Measurements from ENCODE around the gene PRUNE2. TPM values are rescaled to one million over a fixed set of nuclear protein-coding genes. Genes with fewer than 3 reads are reported as not detected.

Gene PRUNE2
- polyA plus RNA-seq, 3 donors = 0.72 to 1.8 (median 1.5) TPM

GRCh38 chr9:76650692-76651091 is 255.2 kb downstream of the PRUNE2 start:
- Histone ChIP-seq H3K36me3 (replicated peaks in 1 of 2; ENCODE audit: control insufficient read depth in 1 of 2, insufficient read depth in 2 of 2, low read length in 2 of 2) (no peaks in the 10 kb centered on the region), H3K27ac (ENCODE audit: low read depth in 1 of 2, low read length in 2 of 2) (peak overlapping the region; percentile 38 to 89), H3K9ac (ENCODE audit: insufficient read depth, low read length, poor library complexity, severe bottlenecking) (peak overlapping the region; percentile 58), H3K9me3 (replicated peaks in 1 of 2; ENCODE audit: control insufficient read depth in 1 of 2, insufficient read depth in 1 of 2, low read length in 2 of 2) (no peaks in the 10 kb centered on the region), H3K4me1 (ENCODE audit: control insufficient read depth in 1 of 2, insufficient read depth in 2 of 2, low read length in 2 of 2) (peaks cover 40 to 51% of the 10 kb centered on the region in 2 donors), H3K4me3 (replicated peaks in 1 of 3; ENCODE audit: low read depth in 2 of 3, low read length in 3 of 3) (peak overlapping the region; percentile 66 to 99 (median 83)), H3K4me2 (replicated peaks; ENCODE audit: extremely low read depth, low read length, poor library complexity, severe bottlenecking) (peak overlapping the region; percentile 75), H3K27me3 (ENCODE audit: control insufficient read depth in 2 of 2, insufficient read depth in 2 of 2, low read length in 2 of 2) (no peaks in the 10 kb centered on the region), H2AFZ (ENCODE audit: insufficient read depth, low read depth, low read length, poor library complexity, severe bottlenecking) (peak overlapping the region; percentile 84), H4K20me1 (ENCODE audit: insufficient read depth, low read length) (no peaks in the 10 kb centered on the region), H3K79me2 (ENCODE audit: insufficient read depth, low read length) (no peaks in the 10 kb centered on the region)
- Mint-ChIP-seq H3K27ac (peak overlapping the region; percentile 86 to 94 (median 92)), H3K36me3 (peaks cover 8 to 9% of the 10 kb centered on the region in 2 donors), H3K4me3 (peak overlapping the region; percentile 71 to 79), H3K4me1 (peaks cover 45% of the 10 kb centered on the region), H3K9me3 (peaks cover 0 to 2% (median 0%) of the 10 kb centered on the region in 7 donors), H3K27me3 (ENCODE audit: low read depth in 3 of 3) (no peaks in the 10 kb centered on the region)
- intact Hi-C loops (cut with micrococcal nuclease) = loop anchor here in 1 of 2 donors (10.0 kb wide), 1 partner anchor 46 kb away; no protein-coding TSS in a partner anchor
- no peak for DNase-seq
- no peak for TF ChIP-seq CTCF (IDR thresholded peaks at IDR 0.05)
- WGBS (ENCODE audit: insufficient coverage) = 0% methylated on average over 1 of the region's 2 CpGs

- no peak overlapping the region for H3K4me2 ChIP-seq (replicated peaks; ENCODE audit: extremely low read depth, low read length, poor library complexity, severe bottlenecking)
- WGBS (ENCODE audit: insufficient coverage) = 100% methylated on average over 2 of the region's 2 CpGs
- TF ChIP-seq CTCF (IDR thresholded peaks at IDR 0.05) = no peak
- no peak overlapping the region for H3K4me3 ChIP-seq (replicated peaks in 1 of 3; ENCODE audit: low read depth in 2 of 3, low read length in 3 of 3)
- no peak overlapping the region for H3K27ac ChIP-seq (ENCODE audit: low read depth in 1 of 2, low read length in 2 of 2)
- peaks cover 33 to 43% of the 10 kb centered on the region in 2 donors for H3K4me1 ChIP-seq (ENCODE audit: control insufficient read depth in 1 of 2, insufficient read depth in 2 of 2, low read length in 2 of 2)
- H3K79me2 ChIP-seq (ENCODE audit: insufficient read depth, low read length) = no peaks in the 10 kb centered on the region
- H3K27me3 ChIP-seq (ENCODE audit: control insufficient read depth in 2 of 2, insufficient read depth in 2 of 2, low read length in 2 of 2) = no peaks in the 10 kb centered on the region
- no peaks in the 10 kb centered on the region for H3K9me3 ChIP-seq (replicated peaks in 1 of 2; ENCODE audit: control insufficient read depth in 1 of 2, insufficient read depth in 1 of 2, low read length in 2 of 2)
- H3K4me1 Mint-ChIP-seq = peaks cover 38% of the 10 kb centered on the region
- no peaks in the 10 kb centered on the region for H3K36me3 ChIP-seq (replicated peaks in 1 of 2; ENCODE audit: control insufficient read depth in 1 of 2, insufficient read depth in 2 of 2, low read length in 2 of 2)
- peaks cover 0 to 2% (median 0%) of the 10 kb centered on the region in 7 donors for H3K9me3 Mint-ChIP-seq
- no peaks in the 10 kb centered on the region for H3K27me3 Mint-ChIP-seq (ENCODE audit: low read depth in 3 of 3)
- H3K27ac Mint-ChIP-seq = no peak overlapping the region
- intact Hi-C loops (cut with micrococcal nuclease) = loop anchor here in 1 of 2 donors (10.0 kb wide), 1 partner anchor 45 kb away; no protein-coding TSS in a partner anchor
- no peak overlapping the region for H3K9ac ChIP-seq (ENCODE audit: insufficient read depth, low read length, poor library complexity, severe bottlenecking)
- H3K36me3 Mint-ChIP-seq = peaks cover 8 to 9% of the 10 kb centered on the region in 2 donors
- no peaks in the 10 kb centered on the region for H4K20me1 ChIP-seq (ENCODE audit: insufficient read depth, low read length)
- H2AFZ ChIP-seq (ENCODE audit: insufficient read depth, low read depth, low read length, poor library complexity, severe bottlenecking) = no peak overlapping the region
- no peak for DNase-seq
- H3K4me3 Mint-ChIP-seq = no peak overlapping the region
Measured at GRCh38 chr9:76649894-76650293, 256.0 kb downstream of the PRUNE2 start.

Data from CD14-positive monocyte (primary cell).